Renal pelvis (tissue), 4 donors: ENCODE results near the gene BIRC2. TPM values are rescaled to one million over a fixed set of nuclear protein-coding genes. Genes with fewer than 3 reads are reported as not detected.

Experiments
- DNase-seq: peaks from one replicate; pipeline ENCODE4 v3.0.0-alpha.2; 2013
- polyA plus RNA-seq, 3 donors: library from polyadenylated mRNA; unstranded; fragments of 120-200 nt; gene quantifications; one replicate each; pipeline ENCODE4 v1.2.1, GENCODE V29; 2013; ENCODE audit not compliant: insufficient read length in 3 of 3

BIRC2 gene
- polyA plus RNA-seq, 3 donors: 70.0 to 78.2 (median 75.9) TPM

GRCh38 chr11:102426570-102426969, 79.6 kb downstream of the BIRC2 start:
- no peak for DNase-seq

- no peak for DNase-seq
These were observed 80.1 kb downstream of the BIRC2 start for GRCh38 chr11:102427068-102427467.

Other genes with a start within 250 kb of the BIRC2 start
- gene YAP1, start 236.8 kb upstream of the BIRC2 start, polyA plus RNA-seq: 100 to 1,000 TPM; 171 to 191 (median 190) TPM
- gene BIRC3, start 29.7 kb upstream of the BIRC2 start, polyA plus RNA-seq: 1 to 10 TPM; 1.1 to 1.7 (median 1.2) TPM
- 100 to 1,000 TPM; 210 to 283 (median 274) TPM for gene TMEM123, start 105.6 kb downstream of the BIRC2 start, polyA plus RNA-seq
- gene MMP7, start 183.5 kb downstream of the BIRC2 start, polyA plus RNA-seq: 10 to 100 TPM; 22.6 to 29.0 (median 27.2) TPM